K562 (cell line): ENCODE results near the gene PTPRM. TPM values are rescaled to one million over a fixed set of nuclear protein-coding genes. Genes with fewer than 3 reads are reported as not detected.

Source experiments
- ATAC-seq: fragments of 200-7000 bp; cut with Tn5 transposase; 3 replicates; pipeline ENCODE4 v1.9.1; 2020; ENCODE audit warnings: moderate library complexity
- BruUV-seq: library from RNA; stranded (reverse); fragments of 400-500 nt; replicated peaks from 2 replicates; lab custom pipeline; 2021; lab: Mats Ljungman, UMichigan
- CTCF ChIA-PET: fragments of 300-600 bp; formaldehyde crosslinking; extraction: SDS; loops from one replicate; lab custom pipeline; 2021; ENCODE audit warnings: low intra/inter-chr PET ratio; lab: Yijun Ruan, JAX
- POLR2A ChIA-PET: fragments of 300-600, 350-650 bp; sonication (Branson Sonifier 250); formaldehyde crosslinking; extraction: SDS; loops from one replicate; lab custom pipeline; 2021; ENCODE audit warnings: antibody characterized with exemption, inconsistent platforms; lab: Yijun Ruan, JAX
- DNase-seq, 4 experiments: peaks; one replicate each; pipeline versions ENCODE4 v3.0.0 to v3.0.0-alpha.2; 2011 to 2018; ENCODE audit warnings: low spot score in 3 of 4, mixed read lengths in 3 of 4; ENCODE audit errors: extremely low read depth in 1 of 4
- FAIRE-seq: peaks from 2 replicates; lab custom pipeline; 2011; peaks lifted over from hg19 to GRCh38; lab: Jason Lieb, UNC
- H2AFZ ChIP-seq: 2 replicates; pipeline ENCODE4 v1.6.0; 2011; ENCODE audit warnings: low read depth, low read length, control low read depth, inconsistent platforms
- H3K27ac ChIP-seq: fragments of 200-600 bp; 3 replicates; pipeline ENCODE4 v1.8.0; 2011; ENCODE audit warnings: low read depth, mild to moderate bottlenecking, control low read depth, inconsistent platforms, low read length, moderate library complexity, mixed read lengths; ENCODE audit errors: extremely low read depth
- H3K27me3 ChIP-seq, 2 experiments: fragments of 300-600 bp in 1 of 2; 2 replicates in 1 of 2; 3 replicates in 1 of 2; pipeline versions ENCODE4 v1.6.0 to v1.8.0; 2011; ENCODE audit warnings: inconsistent platforms in 2 of 2, low read length in 2 of 2, mild to moderate bottlenecking in 1 of 2, mixed read lengths in 1 of 2, moderate library complexity in 1 of 2; ENCODE audit not compliant: control insufficient read depth in 2 of 2, insufficient read depth in 2 of 2
- H3K36me3 ChIP-seq: fragments of 300-600 bp; 3 replicates; pipeline ENCODE4 v1.8.0; 2011; ENCODE audit warnings: mild to moderate bottlenecking, low read length, inconsistent platforms; ENCODE audit not compliant: control insufficient read depth, insufficient read depth
- H3K4me1 ChIP-seq, 2 experiments: fragments of 200-600 bp in 1 of 2; replicated peaks in 1 of 2; 2 replicates in 1 of 2; 3 replicates in 1 of 2; pipeline versions ENCODE4 v1.5.1 to v1.8.0; 2011; ENCODE audit warnings: inconsistent platforms in 2 of 2, low read length in 2 of 2, mild to moderate bottlenecking in 1 of 2, mixed read lengths in 1 of 2, moderate library complexity in 1 of 2; ENCODE audit not compliant: control insufficient read depth in 2 of 2, insufficient read depth in 2 of 2
- H3K4me2 ChIP-seq: 2 replicates; pipeline ENCODE4 v1.6.1; 2011; ENCODE audit warnings: low read length, control low read depth, inconsistent platforms, mixed read lengths; ENCODE audit not compliant: insufficient read depth
- H3K4me3 ChIP-seq: fragments of 200-600 bp; sonication (generic), shearing (Covaris generic); 2 replicates; pipeline ENCODE4 v1.5.1; 2016; ENCODE audit warnings: control low read depth, inconsistent platforms
- H3K79me2 ChIP-seq: fragments of 200-600 bp; 3 replicates; pipeline ENCODE4 v1.8.0; 2011; ENCODE audit warnings: low read length, inconsistent platforms; ENCODE audit not compliant: control insufficient read depth, insufficient read depth
- H3K9ac ChIP-seq, 2 experiments: 2 replicates each; pipeline versions ENCODE4 v1.6.0 to v1.6.1; 2011; ENCODE audit warnings: low read depth in 2 of 2, low read length in 2 of 2, control low read depth in 1 of 2, inconsistent platforms in 1 of 2, mild to moderate bottlenecking in 1 of 2, mixed read lengths in 1 of 2; ENCODE audit not compliant: insufficient read depth in 1 of 2
- H3K9me1 ChIP-seq: one replicate; pipeline ENCODE4 v1.6.0; 2011; ENCODE audit warnings: inconsistent platforms, mild to moderate bottlenecking, low read length, moderate library complexity; ENCODE audit not compliant: control insufficient read depth, insufficient read depth
- H3K9me3 ChIP-seq: replicated peaks from 2 replicates; pipeline ENCODE4 v1.5.1; 2011; ENCODE audit warnings: low read depth, low read length, inconsistent platforms; ENCODE audit not compliant: control insufficient read depth, insufficient read depth
- H4K20me1 ChIP-seq: replicated peaks from 2 replicates; pipeline ENCODE4 v1.6.1; 2011; ENCODE audit warnings: low read length, inconsistent platforms, mixed read lengths; ENCODE audit not compliant: control insufficient read depth, insufficient read depth
- ADNP ChIP-seq: fragments of 200-800 bp; sonication (Bioruptor generic); IDR thresholded peaks from 2 replicates; pipeline ENCODE4 v1.6.1; 2016; ENCODE audit warnings: missing genetic modification characterization, missing compliant biosample characterization
- BRD9 ChIP-seq: fragments of 450-650 bp; IDR thresholded peaks from 2 replicates; pipeline ENCODE4 v1.6.1; 2018; ENCODE audit warnings: low read depth; ENCODE audit not compliant: partially characterized antibody
- CEBPB ChIP-seq: fragments of 450-650 bp; IDR thresholded peaks from 2 replicates; pipeline ENCODE4 v1.6.1; 2016; ENCODE audit warnings: missing genetic modification characterization, missing compliant biosample characterization
- JUNB ChIP-seq: fragments of 450-650 bp; formaldehyde crosslinking; conservative IDR thresholded peaks from 2 replicates; pipeline ENCODE4 v1.4.0; 2020; ENCODE audit warnings: mild to moderate bottlenecking
- ZZZ3 ChIP-seq: fragments of 450-650 bp; IDR thresholded peaks from 2 replicates; pipeline ENCODE4 v1.6.1; 2016; ENCODE audit warnings: antibody characterized with exemption, mild to moderate bottlenecking, moderate library complexity
- WGBS: fragments of 100-300 bp; shearing (Covaris generic); methylation state at CpG from one replicate; pipeline ENCODE4 v1.1.6; 2016; ENCODE audit warnings: low coverage, mixed read lengths; ENCODE audit not compliant: insufficient coverage; ENCODE audit errors: missing lambda C conversion rate; 5-methylcytosine and 5-hydroxymethylcytosine counted together
- in situ Hi-C: fragments of 300-500 bp; cut with MboI; formaldehyde crosslinking; loops from 4 replicates; pipeline ENCODE4 v1.15.0; 2018; ENCODE audit warnings: inconsistent platforms, mixed read lengths
- intact Hi-C: fragments of 100-400 bp; cut with micrococcal nuclease; formaldehyde crosslinking; loops from 2 replicates; pipeline ENCODE4 v1.14.2; 2022
- polyA plus RNA-seq, 8 experiments: library from polyadenylated mRNA; depleted of rRNA in 4 of 8; stranded (reverse) in 5 of 8; unstranded in 3 of 8; fragments of >200 nt; fragmentation: Nextera tagmentation in 2 of 8; fragmentation: Illumina TruSeq in 1 of 8; extraction: Ambion mirVana in 2 of 8; extraction: Trizol in 1 of 8; gene quantifications; 2 replicates each; pipeline versions ENCODE4 v1.2.1 to v1.2.3, GENCODE V29; 2011 to 2014; ENCODE audit warnings: inconsistent platforms in 1 of 8, missing spikeins in 1 of 8
- total RNA-seq, 7 experiments: library from RNA; depleted of rRNA in 6 of 7; stranded (reverse); fragments of >200 nt in 6 of 7; fragmentation: Illumina TruSeq in 2 of 7; extraction: Trizol in 2 of 7; gene quantifications; 2 replicates each; pipeline versions ENCODE4 v1.2.1 to v1.2.3, GENCODE V29; 2011 to 2021; ENCODE audit warnings: low replicate concordance in 1 of 7
- TF ChIP-seq, protein P1 (sequence below): sonication (generic); formaldehyde crosslinking; IDR thresholded peaks from 2 replicates; pipeline ENCODE4 v1.8.1; 2023; ENCODE audit warnings: mild to moderate bottlenecking, missing genetic modification reagents
- TF ChIP-seq, protein P2 (sequence below): sonication (generic); formaldehyde crosslinking; IDR thresholded peaks from 2 replicates; pipeline ENCODE4 v1.8.0; 2022; ENCODE audit warnings: missing genetic modification reagents, mild to moderate bottlenecking, borderline replicate concordance

The PTPRM gene
- total and polyA plus RNA-seq, 9 of the 15 experiments (the other 6 are each of a cell fraction or from before 2014, with no cell fraction given) = 0.03 to 0.16 (median 0.08) TPM; not detected in 3

GRCh38 chr18:8274370-8274769 lies 707.3 kb downstream of the PTPRM start:
- ATAC-seq (no peak), DNase-seq (no peak), FAIRE-seq (no peak)
- Histone ChIP-seq H3K36me3 (no peaks in the 10 kb centered on the region), H4K20me1 (no peaks in the 10 kb centered on the region), H3K4me3 (no peak overlapping the region), H3K4me1 (no peaks in the 10 kb centered on the region), H3K27ac (no peak overlapping the region), H3K27me3 (peaks cover 0 to 1% of the 10 kb centered on the region in 2 experiments; a peak in 1 of 5 replicates), H3K79me2 (no peaks in the 10 kb centered on the region), H3K9me1 (no peaks in the 10 kb centered on the region), H3K9ac (no peak overlapping the region), H2AFZ (no peak overlapping the region), H3K9me3 (no peaks in the 10 kb centered on the region), H3K4me2 (no peak overlapping the region)
- POLR2A ChIA-PET = interaction anchor here (1.0 kb wide), 1 partner anchor 11 kb away, joined by 4 read pairs; no protein-coding TSS in a partner anchor
- CTCF ChIA-PET = no interaction called here
- in situ Hi-C loops (no loop called here), intact Hi-C loops (no loop called here)
- 0% methylated on average over 1 of the region's 1 CpG for WGBS
- BruUV-seq = no TSS peak
- TF ChIP-seq CEBPB (tag) (no peak), ZZZ3 (no peak)
- TF ChIP-seq, protein P1, sequence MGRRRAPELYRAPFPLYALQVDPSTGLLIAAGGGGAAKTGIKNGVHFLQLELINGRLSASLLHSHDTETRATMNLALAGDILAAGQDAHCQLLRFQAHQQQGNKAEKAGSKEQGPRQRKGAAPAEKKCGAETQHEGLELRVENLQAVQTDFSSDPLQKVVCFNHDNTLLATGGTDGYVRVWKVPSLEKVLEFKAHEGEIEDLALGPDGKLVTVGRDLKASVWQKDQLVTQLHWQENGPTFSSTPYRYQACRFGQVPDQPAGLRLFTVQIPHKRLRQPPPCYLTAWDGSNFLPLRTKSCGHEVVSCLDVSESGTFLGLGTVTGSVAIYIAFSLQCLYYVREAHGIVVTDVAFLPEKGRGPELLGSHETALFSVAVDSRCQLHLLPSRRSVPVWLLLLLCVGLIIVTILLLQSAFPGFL (CRISPR knock-in tag) = no peak
- TF ChIP-seq, all 486 proteins: peak for 0

DNA sequence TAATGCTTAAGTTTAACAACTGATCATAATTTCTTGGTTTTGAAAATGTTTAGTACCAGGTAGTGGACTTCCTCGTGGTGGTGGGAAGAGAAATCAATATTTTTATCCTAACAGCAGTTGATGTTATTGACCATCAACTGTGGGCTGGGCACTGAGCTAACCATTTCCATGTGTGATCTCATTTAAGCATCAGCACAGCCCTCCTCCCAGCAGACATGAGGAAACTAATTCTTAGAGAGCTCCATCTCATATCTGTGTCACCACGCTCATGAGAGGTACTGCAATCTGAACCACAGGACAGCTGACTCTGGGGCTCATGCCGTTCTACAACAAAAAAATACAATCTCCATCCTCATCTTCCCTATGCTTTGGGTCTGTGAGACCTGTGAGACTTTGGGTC lies 709.3 kb downstream of the PTPRM start:
- ChIA-PET POLR2A (no interaction called here), CTCF (no interaction called here)
- no peaks in the 10 kb centered on the region for H3K4me1 ChIP-seq
- peaks cover 0 to 19% of the 10 kb centered on the region in 2 experiments; a peak in 2 of 5 replicates for H3K27me3 ChIP-seq
- FAIRE-seq = no peak
- no peaks in the 10 kb centered on the region for H4K20me1 ChIP-seq
- no peak for ATAC-seq
- no peak for DNase-seq
- H3K4me3 ChIP-seq = no peak overlapping the region
- no TSS peak for BruUV-seq
- H3K9me1 ChIP-seq = no peaks in the 10 kb centered on the region
- no peak for TF ChIP-seq ADNP
- no peak for TF ChIP-seq JUNB
- no peak for TF ChIP-seq BRD9
- TF ChIP-seq, protein P2, sequence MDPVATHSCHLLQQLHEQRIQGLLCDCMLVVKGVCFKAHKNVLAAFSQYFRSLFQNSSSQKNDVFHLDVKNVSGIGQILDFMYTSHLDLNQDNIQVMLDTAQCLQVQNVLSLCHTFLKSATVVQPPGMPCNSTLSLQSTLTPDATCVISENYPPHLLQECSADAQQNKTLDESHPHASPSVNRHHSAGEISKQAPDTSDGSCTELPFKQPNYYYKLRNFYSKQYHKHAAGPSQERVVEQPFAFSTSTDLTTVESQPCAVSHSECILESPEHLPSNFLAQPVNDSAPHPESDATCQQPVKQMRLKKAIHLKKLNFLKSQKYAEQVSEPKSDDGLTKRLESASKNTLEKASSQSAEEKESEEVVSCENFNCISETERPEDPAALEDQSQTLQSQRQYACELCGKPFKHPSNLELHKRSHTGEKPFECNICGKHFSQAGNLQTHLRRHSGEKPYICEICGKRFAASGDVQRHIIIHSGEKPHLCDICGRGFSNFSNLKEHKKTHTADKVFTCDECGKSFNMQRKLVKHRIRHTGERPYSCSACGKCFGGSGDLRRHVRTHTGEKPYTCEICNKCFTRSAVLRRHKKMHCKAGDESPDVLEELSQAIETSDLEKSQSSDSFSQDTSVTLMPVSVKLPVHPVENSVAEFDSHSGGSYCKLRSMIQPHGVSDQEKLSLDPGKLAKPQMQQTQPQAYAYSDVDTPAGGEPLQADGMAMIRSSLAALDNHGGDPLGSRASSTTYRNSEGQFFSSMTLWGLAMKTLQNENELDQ = no peak
- H3K9ac ChIP-seq = no peak overlapping the region
- in situ Hi-C loops (no loop called here), intact Hi-C loops (no loop called here)
- 0% methylated on average over 3 of the region's 3 CpGs for WGBS
- no peaks in the 10 kb centered on the region for H3K79me2 ChIP-seq
- no peak overlapping the region for H3K4me2 ChIP-seq
- H3K9me3 ChIP-seq = no peaks in the 10 kb centered on the region
- H2AFZ ChIP-seq = no peak overlapping the region
- no peaks in the 10 kb centered on the region for H3K36me3 ChIP-seq
- no peak overlapping the region for H3K27ac ChIP-seq
